Fibroblast of lung (primary cell): ENCODE results near the gene ASXL3. TPM values are rescaled to one million over a fixed set of nuclear protein-coding genes. Genes with fewer than 3 reads are reported as not detected.

Experiments
- DNase-seq, 2 donors: peaks; one replicate each; pipeline versions ENCODE4 v3.0.0 to v3.0.0-alpha.2; 2010; ENCODE audit warnings: low read depth in 2 of 2
- H2AFZ ChIP-seq: 2 replicates; pipeline ENCODE4 v1.5.1; 2012; ENCODE audit warnings: low read length, control low read depth, inconsistent platforms
- H3K27ac ChIP-seq: 2 replicates; pipeline ENCODE4 v1.5.1; 2011; ENCODE audit warnings: low read length, control low read depth; ENCODE audit not compliant: insufficient read depth
- H3K27me3 ChIP-seq: 2 replicates; pipeline ENCODE4 v1.5.1; 2011; ENCODE audit warnings: mild to moderate bottlenecking, low read length; ENCODE audit not compliant: control insufficient read depth, insufficient read depth
- H3K36me3 ChIP-seq: 2 replicates; pipeline ENCODE4 v1.5.1; 2011; ENCODE audit warnings: low read length; ENCODE audit not compliant: control insufficient read depth, insufficient read depth
- H3K4me1 ChIP-seq: 2 replicates; pipeline ENCODE4 v1.5.1; 2011; ENCODE audit warnings: low read length; ENCODE audit not compliant: control insufficient read depth, insufficient read depth; ENCODE audit errors: extremely low read depth
- H3K4me2 ChIP-seq: 2 replicates; pipeline ENCODE4 v1.5.1; 2011; ENCODE audit warnings: low read length, control low read depth; ENCODE audit not compliant: insufficient read depth; ENCODE audit errors: extremely low read depth
- H3K4me3 ChIP-seq, 4 experiments: fragments of 200-600 bp in 1 of 4; sonication (generic) in 1 of 4; replicated peaks in 1 of 4; 2 replicates each; pipeline ENCODE4 v1.5.1; 2011 to 2016; ENCODE audit warnings: low read length in 4 of 4, low read depth in 3 of 4, mild to moderate bottlenecking in 3 of 4, control low read depth in 2 of 4, inconsistent platforms in 1 of 4, mixed read lengths in 1 of 4; ENCODE audit not compliant: insufficient read depth in 1 of 4; ENCODE audit errors: control extremely low read depth in 1 of 4
- H3K79me2 ChIP-seq: 2 replicates; pipeline ENCODE4 v1.5.1; 2012; ENCODE audit warnings: mild to moderate bottlenecking, low read length, inconsistent platforms; ENCODE audit not compliant: control insufficient read depth, insufficient read depth
- H3K9ac ChIP-seq: 2 replicates; pipeline ENCODE4 v1.5.1; 2011; ENCODE audit warnings: mild to moderate bottlenecking, low read length, control low read depth; ENCODE audit not compliant: insufficient read depth
- H3K9me3 ChIP-seq: 2 replicates; pipeline ENCODE4 v1.5.1; 2012; ENCODE audit warnings: low read depth, low read length; ENCODE audit not compliant: control insufficient read depth, insufficient read depth
- H4K20me1 ChIP-seq: 2 replicates; pipeline ENCODE4 v1.5.1; 2011; ENCODE audit warnings: low read length; ENCODE audit not compliant: control insufficient read depth, insufficient read depth; ENCODE audit errors: extremely low read depth
- EZH2 ChIP-seq: IDR thresholded peaks from 2 replicates; pipeline ENCODE4 v1.5.1; 2012; ENCODE audit warnings: low read length, control low read depth, mild to moderate bottlenecking; ENCODE audit errors: missing control alignments
- polyA plus RNA-seq, 2 donors: library from polyadenylated mRNA; depleted of rRNA in 1 of 2; stranded (reverse) in 1 of 2; unstranded in 1 of 2; fragments of >200 nt; gene quantifications; 2 replicates each; pipeline ENCODE4 v1.2.1, GENCODE V29; 2011 to 2012; ENCODE audit warnings: missing spikeins in 1 of 2
- total RNA-seq: library from RNA; depleted of rRNA; stranded (reverse); fragments of >200 nt; gene quantifications from 2 replicates; pipeline ENCODE4 v1.2.1, GENCODE V29; 2014
- TF ChIP-seq, protein P1 (sequence below), 2 donors: IDR thresholded peaks in 1 of 2; conservative IDR thresholded peaks in 1 of 2; 1 replicate in 1 of 2; 2 replicates in 1 of 2; pipeline ENCODE4 v1.5.1; 2011 to 2012; ENCODE audit warnings: low read length in 2 of 2, control low read depth in 1 of 2, inconsistent platforms in 1 of 2, low read depth in 1 of 2, mild to moderate bottlenecking in 1 of 2

The ASXL3 gene
- total and polyA plus RNA-seq, 2 donors (not counting 1 experiment from before 2014, with no cell fraction given): 0.06 to 0.66 TPM

- TF ChIP-seq, protein P1, sequence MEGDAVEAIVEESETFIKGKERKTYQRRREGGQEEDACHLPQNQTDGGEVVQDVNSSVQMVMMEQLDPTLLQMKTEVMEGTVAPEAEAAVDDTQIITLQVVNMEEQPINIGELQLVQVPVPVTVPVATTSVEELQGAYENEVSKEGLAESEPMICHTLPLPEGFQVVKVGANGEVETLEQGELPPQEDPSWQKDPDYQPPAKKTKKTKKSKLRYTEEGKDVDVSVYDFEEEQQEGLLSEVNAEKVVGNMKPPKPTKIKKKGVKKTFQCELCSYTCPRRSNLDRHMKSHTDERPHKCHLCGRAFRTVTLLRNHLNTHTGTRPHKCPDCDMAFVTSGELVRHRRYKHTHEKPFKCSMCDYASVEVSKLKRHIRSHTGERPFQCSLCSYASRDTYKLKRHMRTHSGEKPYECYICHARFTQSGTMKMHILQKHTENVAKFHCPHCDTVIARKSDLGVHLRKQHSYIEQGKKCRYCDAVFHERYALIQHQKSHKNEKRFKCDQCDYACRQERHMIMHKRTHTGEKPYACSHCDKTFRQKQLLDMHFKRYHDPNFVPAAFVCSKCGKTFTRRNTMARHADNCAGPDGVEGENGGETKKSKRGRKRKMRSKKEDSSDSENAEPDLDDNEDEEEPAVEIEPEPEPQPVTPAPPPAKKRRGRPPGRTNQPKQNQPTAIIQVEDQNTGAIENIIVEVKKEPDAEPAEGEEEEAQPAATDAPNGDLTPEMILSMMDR (conservative IDR thresholded peaks at IDR 0.05 in 1 of 2, IDR thresholded peaks at IDR 0.05 in 1 of 2; ENCODE audit: low read depth in 1 of 2, low read length in 2 of 2): no peak
- TF ChIP-seq EZH2: no peak
- Histone ChIP-seq H3K4me2 (peak overlapping the region; percentile 85), H2AFZ (peak overlapping the region; percentile 69), H3K27ac (no peak overlapping the region), H3K4me1 (peaks cover 2% of the 10 kb centered on the region), H3K27me3 (peaks cover 21% of the 10 kb centered on the region), H3K9ac (no peak overlapping the region), H3K4me3 (peak overlapping the region; percentile 48 to 87 (median 63)), H4K20me1 (no peaks in the 10 kb centered on the region), H3K79me2 (no peaks in the 10 kb centered on the region), H3K36me3 (no peaks in the 10 kb centered on the region), H3K9me3 (no peaks in the 10 kb centered on the region)
- peak in 1 of 2 donors; percentile 27 for DNase-seq
These were observed 896 bp upstream of the ASXL3 start for GRCh38 chr18:33576999-33577646.

DNA sequence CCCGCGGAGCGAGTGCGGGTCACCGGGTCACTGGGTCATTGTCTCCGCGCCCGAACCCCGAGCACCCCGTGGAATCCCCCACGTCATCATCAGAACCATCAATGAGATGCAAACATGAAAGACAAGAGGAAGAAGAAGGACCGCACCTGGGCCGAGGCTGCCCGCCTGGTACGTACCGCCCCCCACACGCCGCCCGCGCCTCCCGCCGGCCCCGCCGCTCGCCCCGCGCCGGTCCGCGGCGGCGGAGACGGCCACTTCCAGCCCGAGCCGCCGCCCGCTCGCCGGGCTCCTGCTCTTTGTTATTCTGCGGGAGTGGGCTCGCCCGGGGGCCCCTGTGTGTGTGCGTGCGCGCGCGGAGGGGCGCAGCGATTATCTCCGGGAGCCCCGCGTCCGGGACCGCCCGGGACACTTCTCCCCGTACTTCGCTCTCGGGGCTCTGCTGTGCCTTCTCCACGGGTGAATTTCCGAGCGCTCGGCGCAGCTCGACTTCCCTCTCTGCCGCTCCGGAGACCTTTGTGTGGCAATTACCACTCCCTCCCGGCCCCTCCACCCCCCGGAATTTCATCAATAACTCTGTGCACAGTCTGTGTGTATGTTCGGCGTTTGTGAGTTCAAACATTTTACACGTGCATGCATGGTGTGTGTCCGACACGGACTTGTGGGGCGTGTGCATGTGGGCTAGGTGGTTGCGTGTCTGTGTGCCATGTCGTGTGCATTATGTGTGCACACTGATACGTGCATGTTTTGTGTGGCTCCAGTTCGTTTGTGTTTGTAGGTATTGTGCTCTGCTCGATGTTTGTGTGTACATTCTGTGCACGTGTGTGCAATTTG is 714 bp downstream of the ASXL3 start:
- no peak overlapping the region for H3K9ac ChIP-seq
- H3K9me3 ChIP-seq: no peaks in the 10 kb centered on the region
- no peaks in the 10 kb centered on the region for H3K79me2 ChIP-seq
- H3K27me3 ChIP-seq: peaks cover 21% of the 10 kb centered on the region
- peaks cover 2% of the 10 kb centered on the region for H3K4me1 ChIP-seq
- no peak overlapping the region for H3K27ac ChIP-seq
- peak; percentile 23 to 43 for DNase-seq
- peak; percentile 97 for TF ChIP-seq EZH2
- TF ChIP-seq, protein P1 (conservative IDR thresholded peaks at IDR 0.05 in 1 of 2, IDR thresholded peaks at IDR 0.05 in 1 of 2; ENCODE audit: low read depth in 1 of 2, low read length in 2 of 2): no peak
- no peaks in the 10 kb centered on the region for H4K20me1 ChIP-seq
- peak overlapping the region; percentile 30 to 91 (median 44) for H3K4me3 ChIP-seq
- H2AFZ ChIP-seq: peak overlapping the region; percentile 51
- H3K36me3 ChIP-seq: no peaks in the 10 kb centered on the region
- peak overlapping the region; percentile 87 for H3K4me2 ChIP-seq
